Astrocyte of the cerebellum (primary cell): ENCODE results near the gene TCERG1L.
"Not testable (repeated sequence)": the region's sequence is repeated elsewhere in the genome, so short reads cannot be mapped to it uniquely, and the experiment has no call there.

Experiments used
- DNase-seq: peaks from one replicate; pipeline ENCODE4 v3.0.0-alpha.2; 2011; ENCODE audit warnings: low read depth
- H3K4me3 ChIP-seq: 2 replicates; pipeline ENCODE4 v1.5.1; 2011; ENCODE audit warnings: mild to moderate bottlenecking, low read depth, low read length, moderate library complexity
- CTCF ChIP-seq: IDR thresholded peaks from 2 replicates; pipeline ENCODE4 v1.5.1; 2012; ENCODE audit warnings: low read length, low read depth, moderate library complexity, mild to moderate bottlenecking; ENCODE audit errors: missing control alignments
- in situ Hi-C: cut with HindIII; loops from 2 replicates; pipeline ENCODE4 v1.10.0; 2017; ENCODE audit warnings: low sequenced_read_pairs

TCERG1L gene

GRCh38 chr10:131143425-131144165 is 167.9 kb downstream of the TCERG1L start:
- DNase-seq = no peak
- TF ChIP-seq CTCF = no peak
- in situ Hi-C loops = no loop called here
- no peak overlapping the region for H3K4me3 ChIP-seq

- no peak for TF ChIP-seq CTCF
- DNase-seq = no peak
- in situ Hi-C loops = no loop called here
Measured at GRCh38 chr10:131142517-131143380, 168.8 kb downstream of the TCERG1L start.

GRCh38 chr10:131141645-131142516 is 169.6 kb downstream of the TCERG1L start:
- H3K4me3 ChIP-seq = no peak overlapping the region
- no peak for TF ChIP-seq CTCF
- DNase-seq = no peak
- in situ Hi-C loops = no loop called here

More at GRCh38 chr10:131142517-131143380, 168.8 kb downstream of the TCERG1L start:
- H3K4me3 ChIP-seq = no peak overlapping the region

- TF ChIP-seq CTCF = no peak
- in situ Hi-C loops = no loop called here
- DNase-seq = no peak
- no peak overlapping the region for H3K4me3 ChIP-seq
Measured at GRCh38 chr10:131141207-131141606, 170.3 kb downstream of the TCERG1L start.

- no peak for TF ChIP-seq CTCF
- H3K4me3 ChIP-seq = no peak overlapping the region
- DNase-seq = no peak
- in situ Hi-C loops = no loop called here
Measured at GRCh38 chr10:131140606-131141005, 170.9 kb downstream of the TCERG1L start.

- no peak overlapping the region for H3K4me3 ChIP-seq
- in situ Hi-C loops = no loop called here
- DNase-seq = no peak
- TF ChIP-seq CTCF = no peak
Measured at GRCh38 chr10:131137223-131137622, 174.3 kb downstream of the TCERG1L start.

GRCh38 chr10:131136336-131136735 is 175.2 kb downstream of the TCERG1L start:
- DNase-seq, H3K4me3 ChIP-seq, in situ Hi-C loops: not testable (repeated sequence)
